Measurements from ENCODE around the gene XPNPEP3.

The XPNPEP3 gene

DNA sequence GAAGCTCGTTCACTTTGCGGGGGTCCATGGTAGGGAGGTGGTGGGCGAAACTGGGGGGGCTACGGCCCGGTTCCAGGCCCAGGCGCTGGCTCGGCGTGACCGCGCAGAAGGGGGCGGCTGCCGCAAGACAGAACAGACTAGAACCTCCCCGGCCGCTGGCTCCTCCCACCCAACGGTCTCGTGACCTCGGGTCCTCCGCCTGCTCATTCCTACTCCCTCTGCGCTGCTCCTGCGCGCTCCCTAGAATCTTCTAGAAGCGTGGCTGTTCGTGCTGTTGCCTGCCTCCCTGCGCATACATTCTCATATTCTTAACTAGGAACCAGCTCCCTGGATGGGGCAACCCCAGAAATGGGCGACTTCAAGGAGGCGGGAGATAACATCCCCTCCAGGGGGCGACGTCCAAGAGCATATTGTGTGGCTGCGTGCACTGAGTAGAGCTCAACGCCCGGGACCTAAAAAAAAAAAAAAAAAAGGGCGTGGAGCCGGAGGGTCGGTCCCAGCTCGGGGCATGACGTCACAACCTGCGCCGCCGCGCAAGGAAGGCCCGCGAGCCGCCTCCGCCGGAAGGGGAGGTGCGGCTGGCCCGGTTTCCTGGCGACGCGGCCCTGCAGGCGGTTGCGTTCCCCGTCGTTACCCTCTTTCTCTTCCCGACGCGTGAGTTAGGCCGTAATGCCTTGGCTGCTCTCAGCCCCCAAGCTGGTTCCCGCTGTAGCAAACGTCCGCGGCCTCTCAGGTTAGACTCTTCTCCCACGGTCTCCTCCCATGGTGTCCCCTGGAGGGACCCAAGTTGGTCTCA is at the start of gene XPNPEP3, which contains the start of gene ST13:
Gene XPNPEP3 (plus strand): TSS at position 636 of the 796 bp plus-strand sequence. CDS start 34 bp downstream, at position 670.
Gene ST13 (minus strand): TSS at position 127 of the 796 bp plus-strand sequence. CDS start 99 bp downstream, at position 28.
- in situ Hi-C loops (cut with HindIII; ENCODE audit: low sequenced_read_pairs): no loop called here
- peak within 1 kb of the TSS; percentile 97 for H3K4me3 ChIP-seq (ENCODE audit: low read depth, low read length)
- peak; percentile 92 for DNase-seq (ENCODE audit: low read depth)
- TF ChIP-seq, protein P1, sequence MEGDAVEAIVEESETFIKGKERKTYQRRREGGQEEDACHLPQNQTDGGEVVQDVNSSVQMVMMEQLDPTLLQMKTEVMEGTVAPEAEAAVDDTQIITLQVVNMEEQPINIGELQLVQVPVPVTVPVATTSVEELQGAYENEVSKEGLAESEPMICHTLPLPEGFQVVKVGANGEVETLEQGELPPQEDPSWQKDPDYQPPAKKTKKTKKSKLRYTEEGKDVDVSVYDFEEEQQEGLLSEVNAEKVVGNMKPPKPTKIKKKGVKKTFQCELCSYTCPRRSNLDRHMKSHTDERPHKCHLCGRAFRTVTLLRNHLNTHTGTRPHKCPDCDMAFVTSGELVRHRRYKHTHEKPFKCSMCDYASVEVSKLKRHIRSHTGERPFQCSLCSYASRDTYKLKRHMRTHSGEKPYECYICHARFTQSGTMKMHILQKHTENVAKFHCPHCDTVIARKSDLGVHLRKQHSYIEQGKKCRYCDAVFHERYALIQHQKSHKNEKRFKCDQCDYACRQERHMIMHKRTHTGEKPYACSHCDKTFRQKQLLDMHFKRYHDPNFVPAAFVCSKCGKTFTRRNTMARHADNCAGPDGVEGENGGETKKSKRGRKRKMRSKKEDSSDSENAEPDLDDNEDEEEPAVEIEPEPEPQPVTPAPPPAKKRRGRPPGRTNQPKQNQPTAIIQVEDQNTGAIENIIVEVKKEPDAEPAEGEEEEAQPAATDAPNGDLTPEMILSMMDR (IDR thresholded peaks at IDR 0.05; ENCODE audit: low read depth, low read length, missing control alignments): peak; percentile 25

DNA sequence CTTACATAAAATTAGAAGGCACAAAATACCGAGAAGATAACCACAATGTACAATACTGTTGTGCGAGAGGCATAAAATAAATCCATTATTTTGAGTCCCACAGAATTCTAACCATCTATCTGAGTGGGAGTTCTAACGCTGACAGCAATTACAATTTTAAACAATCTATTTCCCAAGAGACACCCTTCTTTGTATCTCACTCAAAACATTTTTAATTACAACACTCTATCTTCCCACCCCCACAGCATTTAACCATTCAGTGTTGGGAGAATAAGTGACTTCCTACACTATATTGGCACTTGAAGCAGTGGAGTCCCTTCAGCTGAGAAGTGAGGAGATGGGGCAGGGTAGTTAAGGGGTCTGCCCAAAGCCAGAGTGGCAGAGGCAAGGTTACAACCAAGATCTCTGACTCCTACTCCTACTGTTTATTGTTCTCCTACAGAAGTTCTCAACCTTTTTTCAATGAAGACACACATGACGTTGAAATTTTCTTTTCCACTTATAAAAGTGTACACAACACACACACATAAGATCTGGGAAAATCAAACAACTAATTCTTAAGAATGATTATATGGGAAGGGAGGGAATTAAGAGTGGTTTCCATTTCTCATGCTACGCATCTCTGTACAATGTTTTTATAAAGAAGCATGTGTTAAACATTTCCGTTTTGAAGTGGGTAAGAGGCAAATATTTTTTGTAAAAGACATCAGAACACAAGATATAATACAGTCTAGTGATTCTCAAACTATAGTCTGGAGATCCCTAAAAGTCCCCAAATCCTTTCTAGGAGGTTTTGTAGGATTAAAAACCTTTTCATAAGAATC is 48.7 kb upstream of the XPNPEP3 start:
- TF ChIP-seq, protein P1 (IDR thresholded peaks at IDR 0.05; ENCODE audit: low read depth, low read length, missing control alignments): no peak
- no peak overlapping the region for H3K4me3 ChIP-seq (ENCODE audit: low read depth, low read length)
- DNase-seq (ENCODE audit: low read depth): no peak
- in situ Hi-C loops (cut with HindIII; ENCODE audit: low sequenced_read_pairs): no loop called here

DNA sequence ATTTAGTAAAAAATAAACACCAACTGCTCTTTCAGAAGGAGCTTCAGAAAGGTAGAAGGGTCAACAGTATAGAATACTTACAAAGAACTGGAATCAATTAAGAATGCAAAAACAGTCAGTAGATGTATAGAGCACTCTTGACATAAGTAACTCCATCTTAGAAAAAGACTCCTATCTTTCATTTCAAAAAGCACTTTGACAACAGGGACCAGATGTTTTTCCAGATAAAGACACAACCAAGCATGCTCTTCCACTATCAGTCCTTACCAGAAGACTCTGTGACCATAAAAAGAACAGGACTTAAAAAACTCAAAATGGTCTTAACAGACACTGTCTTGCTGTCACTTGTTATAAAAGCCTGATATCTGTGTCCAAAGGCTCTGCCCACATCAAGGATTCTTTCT is 43.0 kb upstream of the XPNPEP3 start:
- in situ Hi-C loops (cut with HindIII; ENCODE audit: low sequenced_read_pairs): no loop called here
- TF ChIP-seq, protein P1 (IDR thresholded peaks at IDR 0.05; ENCODE audit: low read depth, low read length, missing control alignments): no peak
- H3K4me3 ChIP-seq (ENCODE audit: low read depth, low read length): no peak overlapping the region
- DNase-seq (ENCODE audit: low read depth): no peak

DNA sequence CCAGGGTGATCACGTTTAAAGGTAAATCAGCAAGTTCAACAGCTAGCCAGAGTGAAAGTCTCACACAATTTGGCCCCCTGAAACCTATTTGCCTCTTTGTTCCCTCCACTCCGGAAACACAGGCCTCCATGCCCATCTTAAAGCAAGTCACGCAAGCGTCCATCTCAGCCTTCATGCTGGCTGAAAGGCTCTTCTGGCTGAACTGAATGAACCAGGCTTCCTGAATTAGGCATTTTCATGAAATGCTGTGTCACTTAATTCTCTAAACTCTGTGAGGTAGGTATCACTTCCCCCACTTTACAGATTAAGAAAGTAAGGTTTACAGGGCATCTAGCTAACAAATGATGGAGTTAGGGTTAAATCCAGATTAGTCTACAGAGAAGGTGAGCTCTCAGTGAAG is 39.2 kb upstream of the XPNPEP3 start:
- no peak overlapping the region for H3K4me3 ChIP-seq (ENCODE audit: low read depth, low read length)
- in situ Hi-C loops (cut with HindIII; ENCODE audit: low sequenced_read_pairs): no loop called here
- no peak for DNase-seq (ENCODE audit: low read depth)
- TF ChIP-seq, protein P1 (IDR thresholded peaks at IDR 0.05; ENCODE audit: low read depth, low read length, missing control alignments): no peak

DNA sequence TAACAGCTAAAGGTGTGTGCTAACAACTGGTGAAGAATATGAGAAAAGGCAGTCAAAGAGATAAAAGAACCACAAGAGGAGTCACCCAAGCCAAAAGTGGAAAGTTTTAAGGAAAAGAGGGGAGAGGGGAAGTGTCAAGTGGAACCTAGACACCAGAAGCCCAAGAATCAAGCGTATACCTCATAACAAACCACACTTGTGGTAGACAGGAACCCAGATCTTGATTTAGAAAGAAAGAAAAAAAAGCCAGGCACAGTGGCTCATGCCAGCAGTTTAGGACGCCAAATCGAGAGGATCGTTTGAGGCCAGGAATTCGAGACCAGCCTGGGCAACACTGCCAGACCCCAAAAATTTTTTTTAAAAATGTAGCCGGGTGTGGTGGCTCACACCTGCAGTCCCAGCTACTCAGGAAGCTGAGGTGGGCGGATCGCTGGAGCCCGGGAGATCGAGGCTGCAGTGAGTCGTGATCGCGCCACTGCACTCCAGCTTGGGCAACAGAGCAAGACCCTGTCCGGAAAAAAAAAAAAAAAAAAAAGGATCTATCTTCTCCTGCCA is 38.7 kb upstream of the XPNPEP3 start:
- in situ Hi-C loops (cut with HindIII; ENCODE audit: low sequenced_read_pairs): no loop called here
- DNase-seq (ENCODE audit: low read depth): no peak
- H3K4me3 ChIP-seq (ENCODE audit: low read depth, low read length): peak overlapping the region; percentile 98
- TF ChIP-seq, protein P1 (IDR thresholded peaks at IDR 0.05; ENCODE audit: low read depth, low read length, missing control alignments): no peak

All from astrocyte of the cerebellum (primary cell).